Fibroblast of villous mesenchyme (primary cell): ENCODE data around the gene TTBK1. TPM values are rescaled to one million over a fixed set of nuclear protein-coding genes. Genes with fewer than 3 reads are reported as not detected.
A peak's percentile ranks its signal among the peaks of the same experiment; 100 is the strongest.

Experiments used
- DNase-seq: peaks from one replicate; pipeline ENCODE4 v3.0.0-alpha.2; 2010; ENCODE audit warnings: low read depth
- H3K4me3 ChIP-seq: 2 replicates; pipeline ENCODE4 v1.5.1; 2011; ENCODE audit warnings: low read depth, mild to moderate bottlenecking, low read length
- CTCF ChIP-seq: IDR thresholded peaks from 2 replicates; pipeline ENCODE4 v1.5.1; 2012; ENCODE audit warnings: low read depth, mild to moderate bottlenecking, low read length; ENCODE audit not compliant: insufficient read depth
- total RNA-seq: library from RNA; depleted of rRNA; stranded (reverse); fragments of >200 nt; gene quantifications from 2 replicates; pipeline ENCODE4 v1.2.3, GENCODE V29; 2012

The TTBK1 gene
- total RNA-seq, 1 donor, result not detected

DNA sequence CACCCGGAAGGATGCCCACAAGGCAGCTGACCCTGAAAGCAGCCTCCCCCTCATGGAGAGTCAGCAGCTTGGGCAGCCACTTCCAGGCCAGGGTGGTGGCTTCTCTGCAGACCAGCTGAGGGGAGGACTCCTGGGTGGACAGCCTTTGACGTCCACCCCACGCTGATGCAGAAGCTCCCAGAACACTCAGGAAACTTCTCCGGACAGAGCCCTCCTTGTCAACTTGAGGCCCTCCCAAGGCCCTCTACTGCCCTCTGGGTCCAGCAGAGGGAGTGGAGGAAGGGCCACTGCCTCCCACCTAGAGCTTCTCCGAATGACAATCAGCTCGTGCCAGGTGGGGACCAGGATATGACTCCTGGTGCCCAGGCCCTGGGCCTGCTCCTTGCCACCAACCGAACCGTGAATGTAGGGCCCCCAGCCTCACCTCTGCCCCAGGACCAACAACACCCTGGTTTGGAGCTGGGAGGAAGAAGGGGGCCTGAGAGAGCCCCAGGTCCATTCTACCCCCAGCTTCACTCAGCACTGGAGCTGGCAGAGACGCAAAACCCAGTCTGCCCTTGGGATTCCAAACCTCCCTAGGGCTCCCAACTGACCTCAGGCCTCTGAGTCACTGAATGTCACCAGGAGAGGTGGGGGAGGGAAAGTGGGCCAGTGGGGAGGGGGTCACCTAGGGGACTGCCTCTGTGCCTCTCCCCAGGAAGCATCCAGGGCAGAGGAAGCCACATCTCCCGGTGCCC, 43.9 kb downstream of the TTBK1 start:
- TF ChIP-seq CTCF, result peak; percentile 15
- H3K4me3 ChIP-seq, result no peak overlapping the region
- DNase-seq, result no peak

- no peak for TF ChIP-seq CTCF
- no peak for DNase-seq
- H3K4me3 ChIP-seq, result no peak overlapping the region
Observed at GRCh38 chr6:43287717-43288679, 44.7 kb downstream of the TTBK1 start.

DNA sequence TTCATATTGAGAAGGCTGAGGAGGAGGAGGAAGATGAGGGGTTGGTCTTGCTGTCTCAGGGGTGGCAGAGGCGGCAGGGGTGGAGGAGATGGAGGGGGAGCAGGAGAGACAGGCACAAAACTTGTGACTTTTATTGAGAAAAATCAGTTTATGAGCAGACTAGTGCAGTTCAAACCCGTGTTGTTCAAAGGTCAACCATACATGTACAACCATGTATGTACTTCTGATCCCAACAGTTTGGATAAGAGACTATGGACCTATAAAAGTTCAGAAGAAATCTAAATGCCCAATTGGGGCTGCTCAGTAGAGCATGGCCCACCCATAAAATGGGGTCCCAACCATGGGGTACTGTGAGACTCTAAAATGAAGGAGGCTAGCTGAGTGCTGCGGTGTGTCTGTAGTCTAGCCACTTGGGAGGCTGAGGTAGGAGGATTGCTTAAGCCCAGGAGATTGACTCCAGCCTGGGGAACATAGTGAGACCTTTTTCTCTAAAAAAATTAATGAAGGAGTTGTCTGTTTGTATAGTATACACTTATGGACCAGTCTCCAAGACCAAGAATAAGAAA, 47.1 kb downstream of the TTBK1 start:
- DNase-seq, result no peak
- H3K4me3 ChIP-seq, result no peak overlapping the region
- TF ChIP-seq CTCF, result no peak

DNA sequence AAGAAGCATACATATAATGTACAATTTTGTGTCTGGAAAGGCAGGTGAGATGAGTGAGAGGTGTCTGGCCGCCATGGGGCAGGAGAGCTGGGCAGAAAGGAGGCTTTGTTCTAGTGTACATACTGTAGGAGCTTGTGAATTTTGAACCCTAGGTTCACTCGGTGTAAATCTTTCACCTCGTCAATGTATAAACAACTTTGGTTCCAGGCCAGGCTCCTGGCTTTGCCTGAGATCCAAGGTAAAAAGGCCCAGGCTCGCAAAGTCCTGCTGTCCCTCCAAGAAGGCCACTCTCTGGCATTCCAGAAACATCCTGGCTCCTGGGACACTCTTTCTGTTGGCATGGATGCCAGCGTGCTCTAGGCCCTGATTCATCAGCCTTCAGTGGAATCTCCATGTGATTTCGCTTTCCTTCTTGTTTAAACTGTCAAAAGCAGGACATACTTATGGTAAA, 47.6 kb downstream of the TTBK1 start:
- no peak for TF ChIP-seq CTCF
- no peak for DNase-seq

GRCh38 chr6:43291708-43292107, 48.4 kb downstream of the TTBK1 start:
- TF ChIP-seq CTCF, result no peak
- DNase-seq, result no peak
- no peak overlapping the region for H3K4me3 ChIP-seq

More for the DNA sequence above, 47.6 kb downstream of the TTBK1 start:
- no peak overlapping the region for H3K4me3 ChIP-seq

GRCh38 chr6:43292341-43292740, 49.1 kb downstream of the TTBK1 start:
- no peak overlapping the region for H3K4me3 ChIP-seq
- TF ChIP-seq CTCF, result no peak
- no peak for DNase-seq
